AG04450 (cell line): ENCODE data around the gene CRLF2. TPM values are rescaled to one million over a fixed set of nuclear protein-coding genes. Genes with fewer than 3 reads are reported as not detected.

Experiments used
- CTCF ChIA-PET: fragments of 300-600, 350-600 bp; formaldehyde crosslinking; extraction: SDS; loops from one replicate; lab custom pipeline; 2022; ENCODE audit warnings: antibody characterized with exemption, inconsistent platforms; lab: Charles Lee
- POLR2A ChIA-PET: fragments of 350-600 bp; formaldehyde crosslinking; extraction: SDS; loops from one replicate; lab custom pipeline; 2021; ENCODE audit warnings: antibody characterized with exemption, inconsistent platforms; lab: Yijun Ruan, JAX
- DNase-seq: peaks from one replicate; pipeline ENCODE4 v3.0.0-alpha.2; 2011; ENCODE audit warnings: low read depth, low spot score
- H3K27ac ChIP-seq: one replicate; pipeline ENCODE4 v1.5.1; 2012; ENCODE audit warnings: low read depth, low read length, control low read depth
- H3K27me3 ChIP-seq: one replicate; pipeline ENCODE4 v1.6.0; 2012; ENCODE audit warnings: low read length; ENCODE audit not compliant: control insufficient read depth, insufficient read depth
- H3K4me3 ChIP-seq: 2 replicates; pipeline ENCODE4 v1.5.1; 2011; ENCODE audit warnings: mild to moderate bottlenecking, low read depth, low read length, control low read depth
- H3K9me3 ChIP-seq: 2 replicates; pipeline ENCODE4 v1.5.1; 2012; ENCODE audit warnings: low read length; ENCODE audit not compliant: control insufficient read depth, insufficient read depth
- polyA plus RNA-seq: library from polyadenylated mRNA; depleted of rRNA; stranded (reverse); fragments of >200 nt; gene quantifications from 2 replicates; pipeline ENCODE4 v1.2.3, GENCODE V29; 2011
- TF ChIP-seq, protein P1 (sequence below): IDR thresholded peaks from 2 replicates; pipeline ENCODE4 v1.5.1; 2011; ENCODE audit warnings: low read depth, low read length, control low read depth, inconsistent platforms

The CRLF2 gene
- polyA plus RNA-seq, 1 experiment: not detected

DNA sequence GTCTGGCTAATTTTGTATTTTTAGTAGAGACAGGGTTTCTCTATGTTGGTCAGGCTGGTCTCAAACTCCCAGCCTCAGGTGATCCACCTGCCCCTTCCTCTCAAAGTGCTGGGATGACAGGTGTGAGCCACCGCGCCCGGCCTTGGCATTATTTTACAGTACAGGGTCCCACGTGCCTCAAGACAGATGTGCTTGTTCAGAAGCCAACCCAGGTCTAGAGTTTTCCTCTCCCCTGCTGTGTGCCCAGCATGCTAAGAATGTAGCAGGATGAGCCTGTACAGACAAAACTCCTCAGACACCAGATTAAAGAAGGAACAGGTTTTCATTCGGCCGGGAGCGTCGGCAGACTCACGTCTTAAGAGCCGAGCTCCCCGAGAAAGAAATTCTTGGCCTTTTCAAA is 42.2 kb downstream of the CRLF2 start:
- ChIA-PET CTCF (no interaction called here), POLR2A (no interaction called here)
- no peak overlapping the region for H3K27ac ChIP-seq
- H3K9me3 ChIP-seq: peaks cover 30% of the 10 kb centered on the region
- no peak for DNase-seq
- H3K4me3 ChIP-seq: no peak overlapping the region
- TF ChIP-seq, protein P1, sequence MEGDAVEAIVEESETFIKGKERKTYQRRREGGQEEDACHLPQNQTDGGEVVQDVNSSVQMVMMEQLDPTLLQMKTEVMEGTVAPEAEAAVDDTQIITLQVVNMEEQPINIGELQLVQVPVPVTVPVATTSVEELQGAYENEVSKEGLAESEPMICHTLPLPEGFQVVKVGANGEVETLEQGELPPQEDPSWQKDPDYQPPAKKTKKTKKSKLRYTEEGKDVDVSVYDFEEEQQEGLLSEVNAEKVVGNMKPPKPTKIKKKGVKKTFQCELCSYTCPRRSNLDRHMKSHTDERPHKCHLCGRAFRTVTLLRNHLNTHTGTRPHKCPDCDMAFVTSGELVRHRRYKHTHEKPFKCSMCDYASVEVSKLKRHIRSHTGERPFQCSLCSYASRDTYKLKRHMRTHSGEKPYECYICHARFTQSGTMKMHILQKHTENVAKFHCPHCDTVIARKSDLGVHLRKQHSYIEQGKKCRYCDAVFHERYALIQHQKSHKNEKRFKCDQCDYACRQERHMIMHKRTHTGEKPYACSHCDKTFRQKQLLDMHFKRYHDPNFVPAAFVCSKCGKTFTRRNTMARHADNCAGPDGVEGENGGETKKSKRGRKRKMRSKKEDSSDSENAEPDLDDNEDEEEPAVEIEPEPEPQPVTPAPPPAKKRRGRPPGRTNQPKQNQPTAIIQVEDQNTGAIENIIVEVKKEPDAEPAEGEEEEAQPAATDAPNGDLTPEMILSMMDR: no peak
- no peaks in the 10 kb centered on the region for H3K27me3 ChIP-seq

DNA sequence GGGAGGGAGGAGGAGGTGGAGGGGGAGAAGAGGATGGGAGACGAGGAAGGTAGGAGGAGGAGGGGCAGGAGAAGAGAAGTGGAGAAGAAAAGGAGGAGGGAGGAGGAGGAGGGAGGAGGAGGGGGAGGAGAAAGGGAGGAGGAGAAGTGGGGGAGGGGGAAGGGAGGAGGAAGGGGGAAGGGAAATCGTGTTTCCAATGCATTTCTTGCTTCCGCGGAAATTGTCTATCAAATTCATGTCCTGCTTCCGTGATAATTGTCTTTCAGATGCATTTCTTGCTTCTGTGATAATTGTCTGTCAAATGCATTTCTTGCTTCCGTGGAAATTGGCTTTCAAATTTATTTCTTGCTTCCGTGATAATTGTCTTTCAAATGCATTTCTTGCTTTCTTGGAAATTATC is 43.3 kb downstream of the CRLF2 start:
- ChIA-PET POLR2A (no interaction called here), CTCF (no interaction called here)

DNA sequence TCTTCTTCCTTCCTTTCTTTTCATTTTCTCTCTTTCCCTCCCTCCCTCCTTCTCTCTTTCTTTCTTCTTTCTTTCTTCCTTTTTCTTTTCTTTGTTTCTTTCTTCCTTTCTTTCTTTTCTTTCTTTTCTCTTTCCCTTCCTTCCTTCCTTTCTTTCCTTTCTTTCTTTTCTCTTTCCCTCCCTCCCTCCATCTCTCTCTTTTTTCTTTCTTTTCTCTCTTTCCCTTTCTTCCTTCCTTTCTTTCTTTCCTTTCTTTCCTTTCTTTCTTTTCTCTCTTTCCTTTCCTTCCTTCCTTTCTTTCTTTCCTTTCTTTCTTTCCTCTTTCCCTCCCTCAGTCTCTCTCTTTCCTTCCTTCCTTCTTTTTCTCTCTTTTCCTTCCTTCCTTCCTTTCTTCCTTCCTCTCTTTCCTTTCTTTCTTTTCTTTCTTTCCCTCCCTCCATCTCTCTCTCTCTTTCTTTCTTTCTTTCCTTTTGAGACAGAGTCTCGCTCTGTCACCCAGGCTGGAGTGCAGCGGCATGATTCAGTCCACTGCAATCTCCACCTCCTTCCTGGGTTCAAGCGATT is 44.4 kb downstream of the CRLF2 start:
- no peaks in the 10 kb centered on the region for H3K27me3 ChIP-seq
- ChIA-PET POLR2A (no interaction called here), CTCF (no interaction called here)
- DNase-seq: no peak
- H3K4me3 ChIP-seq: no peak overlapping the region
- no peak overlapping the region for H3K27ac ChIP-seq
- peaks cover 38% of the 10 kb centered on the region for H3K9me3 ChIP-seq
- TF ChIP-seq, protein P1: no peak

More for the DNA sequence above, 43.3 kb downstream of the CRLF2 start:
- H3K27ac ChIP-seq: no peak overlapping the region
- TF ChIP-seq, protein P1: no peak
- DNase-seq: no peak
- H3K9me3 ChIP-seq: peaks cover 34% of the 10 kb centered on the region
- no peaks in the 10 kb centered on the region for H3K27me3 ChIP-seq
- no peak overlapping the region for H3K4me3 ChIP-seq

DNA sequence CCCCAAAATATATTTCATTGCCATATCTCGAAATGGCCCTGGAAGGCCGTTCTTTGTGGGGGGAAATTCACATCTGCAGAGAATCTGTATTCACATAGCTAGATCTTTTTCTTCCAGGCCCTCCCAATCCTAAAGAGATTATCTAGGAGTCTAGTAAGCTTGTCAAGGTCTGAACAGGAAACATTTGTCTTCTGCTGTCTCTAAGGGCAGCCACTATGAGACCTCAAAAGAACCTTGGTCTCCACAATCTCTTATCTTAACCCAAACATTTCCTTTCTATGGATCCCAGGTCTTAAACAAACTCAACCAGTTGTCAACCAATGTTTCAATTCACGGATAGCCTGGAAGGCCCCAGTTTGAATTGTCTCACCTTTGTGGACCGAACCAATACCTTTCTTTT is 45.0 kb downstream of the CRLF2 start:
- Histone ChIP-seq H3K4me3 (no peak overlapping the region), H3K27ac (no peak overlapping the region), H3K27me3 (no peaks in the 10 kb centered on the region), H3K9me3 (peaks cover 36% of the 10 kb centered on the region)
- ChIA-PET CTCF (no interaction called here), POLR2A (no interaction called here)
- no peak for DNase-seq
- TF ChIP-seq, protein P1: no peak

DNA sequence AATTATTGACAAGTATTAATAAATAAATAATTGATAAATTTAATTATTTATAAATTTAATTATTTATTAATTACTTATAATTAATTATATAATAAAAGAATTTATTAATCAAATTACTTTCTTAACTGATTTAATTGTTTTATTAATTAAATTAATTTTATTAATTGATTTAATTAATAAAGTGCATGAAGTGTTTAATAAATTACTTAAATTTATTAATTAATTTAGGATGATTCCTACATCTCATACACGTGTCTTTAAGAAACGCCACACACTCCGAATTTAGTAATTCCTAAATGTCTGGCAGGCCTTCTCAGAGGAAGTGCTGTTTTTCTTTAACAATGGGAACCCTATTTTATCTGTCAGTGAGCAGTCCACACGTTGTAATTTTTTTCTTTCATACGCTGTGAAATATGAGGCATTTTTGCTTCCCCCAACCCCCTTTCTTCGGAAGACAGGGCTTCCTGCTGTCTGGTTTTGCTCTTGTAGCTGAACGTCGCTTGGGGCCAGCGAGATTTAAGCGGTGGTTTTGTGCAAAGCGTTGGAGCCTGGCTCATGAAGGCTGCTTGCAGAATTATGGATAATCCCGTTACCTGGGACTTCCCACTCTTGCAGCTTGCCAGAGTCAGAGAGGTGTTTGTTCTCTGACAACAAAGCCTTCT is 46.8 kb downstream of the CRLF2 start:
- TF ChIP-seq, protein P1: no peak
- H3K9me3 ChIP-seq: peaks cover 37% of the 10 kb centered on the region
- H3K4me3 ChIP-seq: no peak overlapping the region
- no peak for DNase-seq
- no peak overlapping the region for H3K27ac ChIP-seq
- CTCF ChIA-PET: no interaction called here
- H3K27me3 ChIP-seq: no peaks in the 10 kb centered on the region
- POLR2A ChIA-PET: no interaction called here
